GM21423 (cell line): ENCODE results near the gene KRT86.
"Not testable (repeated sequence)": the region's sequence is repeated elsewhere in the genome, so short reads cannot be mapped to it uniquely, and the experiment has no call there.

Experiments
- ATAC-seq: cut with Tn5 transposase; IDR thresholded peaks from one replicate; pipeline ENCODE4 v1.9.1; 2021; ENCODE audit warnings: mild to moderate bottlenecking, moderate library complexity; ENCODE audit not compliant: unreplicated experiment

The KRT86 gene

DNA sequence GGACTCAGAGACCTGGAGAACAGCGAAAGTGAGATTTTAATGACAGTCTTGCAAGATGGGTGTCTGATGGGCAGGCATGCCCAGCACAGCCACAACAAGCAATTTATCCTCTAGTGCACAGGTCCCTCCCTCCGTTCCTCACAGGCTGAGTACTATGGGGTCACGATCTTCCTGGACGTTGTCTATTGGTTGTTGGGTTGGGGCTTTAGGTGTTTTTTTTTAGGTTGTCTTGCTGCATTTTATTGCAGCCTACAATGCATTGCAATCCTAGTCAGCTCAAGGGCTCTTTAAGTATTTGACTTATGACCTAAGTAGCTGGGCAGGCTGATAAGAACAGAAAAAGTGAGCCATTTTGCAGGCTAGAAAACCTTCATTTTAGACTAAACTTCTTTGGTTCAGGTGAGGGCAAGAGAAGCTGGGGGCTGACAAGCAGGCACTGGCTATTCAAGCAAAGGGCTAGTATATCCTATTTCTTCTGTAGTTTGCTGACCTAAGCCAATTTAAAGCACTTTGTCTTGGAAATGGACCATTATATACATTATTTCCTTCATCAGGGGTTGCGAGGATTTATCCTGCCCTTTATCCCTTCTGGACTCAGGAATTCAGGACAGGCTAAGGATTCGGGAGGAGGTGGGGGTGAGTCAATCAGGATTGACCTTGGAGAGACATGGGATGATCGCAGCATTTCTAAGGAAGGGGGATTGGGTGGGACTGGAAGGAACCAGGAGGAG lies 35.4 kb upstream of the KRT86 start:
- no peak for ATAC-seq

- ATAC-seq: no peak
Measured at GRCh38 chr12:52239767-52240166, 34.7 kb upstream of the KRT86 start.

- not testable (repeated sequence) for ATAC-seq
Measured at GRCh38 chr12:52240247-52240646, 34.2 kb upstream of the KRT86 start.

DNA sequence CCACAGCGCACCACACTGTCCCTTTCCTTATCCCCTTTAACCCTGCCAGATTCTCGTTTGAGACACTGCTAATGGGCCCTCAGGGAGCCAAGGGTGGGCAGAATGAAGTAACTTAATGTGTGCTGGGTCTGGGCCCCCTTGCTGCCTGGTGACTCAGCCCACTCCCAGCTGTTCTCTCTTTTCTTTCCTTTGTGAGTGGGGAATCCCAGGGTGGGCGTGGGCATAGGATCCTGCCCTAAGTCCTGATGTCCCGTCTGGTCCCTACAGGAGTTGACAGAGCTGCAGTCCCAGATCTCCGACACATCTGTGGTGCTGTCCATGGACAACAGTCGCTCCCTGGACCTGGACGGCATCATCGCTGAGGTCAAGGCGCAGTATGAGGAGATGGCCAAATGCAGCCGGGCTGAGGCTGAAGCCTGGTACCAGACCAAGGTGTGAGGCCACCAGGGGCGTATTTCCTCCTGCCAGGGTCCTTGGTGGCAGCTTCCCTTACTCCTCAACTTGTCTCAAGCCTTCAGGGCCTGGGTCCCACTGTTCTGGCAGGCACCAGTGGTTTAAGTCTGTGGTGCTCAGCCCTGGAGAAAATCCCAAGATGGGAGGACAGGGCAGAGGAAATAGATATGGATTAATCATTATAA lies 33.1 kb upstream of the KRT86 start:
- no peak for ATAC-seq

GRCh38 chr12:52242442-52243258 lies 31.8 kb upstream of the KRT86 start:
- ATAC-seq: no peak

DNA sequence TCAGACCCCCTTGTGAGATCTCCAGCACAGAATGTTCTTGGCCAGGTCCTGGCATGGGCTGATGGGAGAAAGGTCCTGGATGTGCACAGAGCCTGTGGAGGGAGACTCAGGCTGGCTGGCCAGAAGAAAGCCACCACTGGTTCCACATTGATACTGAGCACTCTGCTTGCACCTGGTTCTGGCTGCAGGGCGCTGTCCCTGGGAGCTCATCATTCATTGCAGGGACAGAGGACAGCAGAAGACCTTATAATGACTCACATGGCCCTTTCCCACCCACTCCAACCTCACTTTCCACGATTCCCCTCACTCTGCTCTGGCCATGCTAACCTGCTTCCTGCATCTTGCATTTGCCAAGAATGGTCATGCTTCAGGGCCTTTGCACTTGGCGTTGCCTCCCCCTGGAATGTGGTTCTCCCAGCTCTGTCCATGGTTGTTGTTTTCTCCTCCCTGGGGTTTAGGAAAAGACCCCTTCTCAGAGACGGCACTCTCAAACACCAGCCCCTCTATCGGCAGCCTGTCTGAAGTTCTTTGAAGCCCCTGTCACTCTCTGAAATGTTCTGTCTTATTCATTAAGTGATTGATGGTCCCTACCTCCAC lies 31.1 kb upstream of the KRT86 start:
- no peak for ATAC-seq

DNA sequence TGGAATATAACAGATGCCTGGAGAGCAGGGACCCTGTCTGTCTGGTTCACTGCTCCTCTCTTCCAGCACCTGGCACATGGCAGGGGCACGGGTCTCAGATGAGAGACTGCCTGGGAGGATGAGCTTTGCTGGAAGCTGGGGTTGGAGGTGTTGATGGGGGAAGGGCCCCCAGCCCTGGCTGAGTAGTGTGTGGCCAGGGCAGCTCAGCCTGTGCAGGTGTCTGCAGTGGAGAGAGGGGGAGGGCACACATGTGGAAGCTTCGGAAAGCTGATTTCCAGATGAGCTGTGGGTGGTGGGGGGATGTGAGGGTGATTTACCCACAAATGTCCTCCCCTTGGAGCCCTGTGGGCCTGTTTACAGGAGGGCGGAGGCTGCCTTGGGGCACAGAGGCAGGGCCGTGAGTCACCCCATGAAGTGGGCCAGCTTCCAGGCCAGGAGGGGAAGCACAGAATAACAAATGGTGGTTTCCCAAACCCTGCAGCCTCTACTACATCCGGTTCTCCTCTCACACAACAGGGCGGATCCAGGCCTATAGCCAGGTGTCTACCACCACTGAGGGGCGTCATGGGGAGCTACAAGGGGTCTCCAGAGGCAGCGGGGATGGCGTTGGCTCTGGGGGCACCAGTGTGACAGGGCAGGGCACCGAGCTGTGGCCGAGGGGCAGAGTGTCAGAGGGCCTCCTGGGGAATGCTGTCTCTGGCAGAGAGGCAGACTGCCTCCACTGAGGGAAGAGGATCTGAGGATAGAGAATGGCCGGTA lies 30.4 kb upstream of the KRT86 start:
- peak; percentile 90 for ATAC-seq

DNA sequence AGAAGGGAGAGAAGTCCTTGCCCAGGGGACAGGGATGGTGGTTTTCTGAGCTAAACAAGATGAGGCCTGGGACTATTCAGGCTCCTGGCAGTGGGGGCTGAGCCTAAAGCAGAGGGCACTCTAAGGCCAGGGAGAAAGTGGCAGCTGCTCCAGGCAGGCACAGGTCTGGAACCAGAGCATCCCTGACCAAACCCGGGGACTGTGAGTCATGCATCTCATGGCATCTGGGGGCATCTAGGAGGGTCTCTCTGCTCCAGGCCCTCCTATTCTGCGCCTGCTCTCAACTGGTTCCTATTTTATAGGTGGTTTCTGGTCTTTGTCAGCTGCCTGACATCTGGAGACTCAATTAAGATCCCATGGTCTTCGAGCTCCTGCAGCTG lies 29.8 kb upstream of the KRT86 start:
- no peak for ATAC-seq

DNA sequence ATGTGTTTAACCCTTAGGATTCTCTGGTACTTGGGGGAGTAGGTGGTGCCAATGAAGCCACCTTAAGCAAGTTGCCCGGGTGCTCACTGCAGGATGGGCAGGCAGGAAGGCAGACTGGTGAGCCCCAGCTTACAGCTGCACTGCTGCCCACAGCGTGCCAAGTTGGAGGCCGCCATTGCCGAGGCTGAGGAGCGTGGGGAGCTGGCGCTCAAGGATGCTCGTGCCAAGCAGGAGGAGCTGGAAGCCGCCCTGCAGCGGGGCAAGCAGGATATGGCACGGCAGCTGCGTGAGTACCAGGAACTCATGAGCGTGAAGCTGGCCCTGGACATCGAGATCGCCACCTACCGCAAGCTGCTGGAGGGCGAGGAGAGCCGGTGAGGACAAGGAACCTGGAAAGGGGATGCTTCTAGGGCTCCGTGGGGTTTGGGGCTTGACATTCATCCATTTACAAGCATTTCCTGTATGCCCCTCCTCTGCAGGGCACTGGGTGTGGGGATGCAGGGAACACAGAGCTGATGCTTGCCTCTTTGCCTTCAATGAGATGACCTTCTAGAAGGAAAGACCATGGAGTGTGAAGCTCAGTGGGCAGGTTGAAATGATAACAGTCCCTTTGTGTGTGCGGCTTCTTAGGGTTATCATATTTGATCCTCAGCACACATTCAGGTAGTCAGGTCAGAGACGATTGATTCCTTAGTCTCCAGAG lies 29.0 kb upstream of the KRT86 start:
- ATAC-seq: no peak

GRCh38 chr12:52245962-52246569 lies 28.4 kb upstream of the KRT86 start:
- ATAC-seq: no peak

- no peak for ATAC-seq
Measured at GRCh38 chr12:52246720-52247621, 27.5 kb upstream of the KRT86 start.

DNA sequence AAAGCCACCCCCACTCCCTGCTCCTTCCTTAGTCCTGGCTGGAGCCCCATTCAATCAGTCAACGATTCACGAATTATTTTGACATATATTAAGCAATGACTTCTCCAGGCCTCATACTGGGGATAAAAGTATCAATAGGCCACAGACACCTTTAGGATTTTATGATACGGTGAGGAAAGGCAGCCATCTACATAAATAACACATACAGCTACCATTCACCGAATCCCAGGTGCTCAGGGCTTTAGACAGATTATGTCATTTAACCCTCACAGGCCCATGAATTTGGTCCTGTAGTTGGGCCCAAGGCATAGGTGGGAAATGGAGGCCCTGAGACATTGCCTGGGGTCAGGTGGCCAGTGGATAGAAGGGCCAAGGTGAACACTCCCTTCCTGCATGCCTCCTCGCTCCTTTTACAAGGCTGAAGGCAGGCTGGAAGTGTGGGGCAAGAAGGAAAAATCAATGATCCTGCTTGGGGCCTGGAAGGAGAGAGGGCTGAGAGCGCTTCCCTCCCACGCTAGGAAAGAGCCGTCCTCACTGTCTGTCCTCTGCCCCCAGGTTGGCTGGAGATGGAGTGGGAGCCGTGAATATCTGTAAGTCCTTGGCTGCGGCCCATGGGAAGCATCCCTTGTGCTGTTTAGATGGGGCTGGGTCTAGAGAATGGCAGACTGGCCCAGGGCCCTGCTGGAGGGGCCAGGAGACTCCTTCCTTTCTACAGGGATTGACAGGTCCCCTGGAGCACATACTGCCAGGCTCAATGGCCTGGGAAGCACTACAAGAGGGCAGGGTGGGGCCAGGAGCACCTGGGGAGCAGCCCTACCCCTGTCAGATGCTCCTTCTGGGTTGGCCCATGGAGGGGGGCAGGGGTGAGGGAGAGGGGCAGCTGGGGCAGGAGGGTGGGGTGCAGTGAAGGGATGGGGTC lies 26.6 kb upstream of the KRT86 start:
- no peak for ATAC-seq

GRCh38 chr12:52248541-52249461 lies 25.6 kb upstream of the KRT86 start:
- no peak for ATAC-seq

GRCh38 chr12:52249511-52250047 lies 24.9 kb upstream of the KRT86 start:
- no peak for ATAC-seq

GRCh38 chr12:52250048-52250990 lies 24.1 kb upstream of the KRT86 start:
- no peak for ATAC-seq
